ENCODE data around the gene ZIC1.

Gene ZIC1

DNA sequence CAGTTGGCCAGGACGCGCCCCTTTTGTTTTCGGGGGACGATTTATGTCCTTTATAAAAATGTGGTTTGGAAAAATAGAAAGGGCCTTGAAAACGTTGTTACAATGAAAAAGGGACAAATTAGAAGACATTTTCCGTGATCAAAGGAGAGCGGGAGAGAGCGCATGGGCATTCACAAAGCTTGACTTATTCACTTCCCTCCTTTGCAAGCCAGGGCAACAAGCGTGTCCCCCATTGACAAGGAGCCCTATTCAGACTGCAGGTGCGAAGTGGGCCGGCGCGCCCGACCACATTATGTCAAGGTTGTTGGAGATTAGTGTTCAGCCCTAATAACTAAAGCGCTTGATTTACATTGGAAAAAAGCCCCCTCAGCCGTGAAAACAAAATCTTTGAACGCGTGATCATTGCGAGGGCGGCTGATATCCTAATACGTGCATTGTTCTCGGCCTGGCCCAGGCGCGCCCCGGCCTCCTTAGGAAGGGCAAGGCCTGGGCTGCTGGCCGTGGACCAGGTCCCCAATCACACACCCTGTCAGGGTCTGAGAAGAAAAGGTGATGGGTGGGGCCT is 28.7 kb upstream of the ZIC1 start:
- DNase-seq (ENCODE audit: low spot score) = no peak

DNA sequence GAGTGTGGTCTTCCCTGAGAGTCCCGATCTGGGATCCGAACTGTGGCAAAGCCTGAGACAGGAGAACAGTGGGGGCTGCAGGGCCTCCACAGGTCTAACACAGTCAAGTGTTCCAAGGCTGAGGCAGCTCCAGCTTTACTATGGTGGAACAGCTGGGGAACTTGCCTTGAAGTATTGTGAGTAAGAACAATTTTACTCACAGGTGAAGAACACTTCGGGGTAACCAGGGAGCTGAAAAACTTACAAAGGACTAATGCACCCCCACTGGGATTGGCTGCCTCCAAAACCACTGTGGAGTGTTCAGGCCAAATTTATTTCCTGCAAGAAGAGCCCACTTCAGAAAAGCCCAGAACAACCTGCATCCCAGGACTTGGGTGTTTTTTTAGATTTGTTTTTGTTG is 28.2 kb upstream of the ZIC1 start:
- no peak for DNase-seq (ENCODE audit: low spot score)

DNA sequence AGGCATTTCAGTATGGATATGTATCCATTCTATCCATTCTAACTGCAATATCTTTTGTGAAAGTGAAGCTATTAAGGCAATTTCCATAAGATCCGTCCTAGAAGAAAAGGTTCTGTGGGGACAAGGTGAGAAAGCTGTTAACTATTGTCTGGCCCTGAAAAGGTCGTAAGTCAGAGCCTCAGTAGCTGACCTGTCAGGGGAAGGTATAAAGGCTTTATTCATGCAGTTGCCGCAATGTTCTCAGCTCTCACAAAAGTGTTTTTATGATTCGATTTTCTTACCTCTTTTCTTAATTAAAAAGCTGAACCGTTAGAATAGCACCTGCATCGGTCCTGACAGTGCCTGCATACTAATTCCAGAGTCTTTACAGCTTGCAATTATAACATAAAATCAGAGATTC is 27.6 kb upstream of the ZIC1 start:
- DNase-seq (ENCODE audit: low spot score) = no peak

GRCh38 chr3:147383617-147384016 is 25.5 kb upstream of the ZIC1 start:
- no peak for DNase-seq (ENCODE audit: low spot score)

- DNase-seq (ENCODE audit: low spot score) = no peak
Observed at GRCh38 chr3:147384210-147385058, 24.7 kb upstream of the ZIC1 start.

- no peak for DNase-seq (ENCODE audit: low spot score)
Observed at GRCh38 chr3:147385059-147386012, 23.8 kb upstream of the ZIC1 start.

- no peak for DNase-seq (ENCODE audit: low spot score)
Observed at GRCh38 chr3:147387291-147387884, 21.8 kb upstream of the ZIC1 start.

- no peak for DNase-seq (ENCODE audit: low spot score)
Observed at GRCh38 chr3:147387885-147388699, 21.1 kb upstream of the ZIC1 start.

DNA sequence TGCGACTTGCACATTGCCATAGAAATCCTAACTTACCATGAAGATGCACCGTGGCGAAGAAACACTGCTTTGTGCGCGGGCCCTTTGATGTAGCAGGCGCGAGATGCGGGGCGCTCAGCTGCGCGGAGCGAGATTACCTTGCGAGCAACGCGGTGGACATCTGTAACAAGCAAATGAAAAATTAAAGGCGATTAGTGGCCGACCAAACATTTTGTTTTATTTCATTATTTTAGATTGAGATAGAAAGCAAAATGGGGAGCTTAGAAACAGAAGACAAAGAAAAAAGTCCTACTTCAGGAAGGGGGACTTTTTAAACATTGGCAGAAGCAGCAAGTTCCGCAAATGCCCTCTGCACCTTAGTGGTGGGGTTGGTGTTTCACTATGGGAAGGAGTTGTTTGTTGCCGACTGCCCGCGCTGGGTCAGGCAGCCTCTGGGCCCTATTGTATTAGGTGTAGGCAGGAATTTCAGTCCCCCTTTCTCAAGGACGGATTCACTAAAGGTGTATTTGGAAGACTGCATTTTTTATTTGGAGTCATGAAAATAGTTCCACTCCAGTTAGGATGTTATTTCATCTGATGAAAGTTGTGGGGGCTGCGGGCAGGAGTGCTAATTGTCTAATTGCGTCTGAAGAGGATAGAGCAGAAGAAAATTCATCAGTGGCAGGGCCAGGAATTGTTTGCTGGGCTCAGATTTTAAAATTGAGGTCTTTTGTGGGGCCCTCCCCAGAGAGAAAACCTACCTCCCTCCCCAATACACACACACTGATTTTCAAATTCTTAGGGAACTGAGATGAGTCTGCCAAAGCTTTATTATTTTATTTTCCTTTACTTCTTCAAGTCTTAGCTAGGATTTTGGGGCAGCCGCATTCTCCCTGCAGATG is 20.2 kb upstream of the ZIC1 start:
- no peak for DNase-seq (ENCODE audit: low spot score)

GRCh38 chr3:147389717-147390116 is 19.4 kb upstream of the ZIC1 start:
- DNase-seq (ENCODE audit: low spot score) = no peak

GRCh38 chr3:147390589-147391569 is 18.3 kb upstream of the ZIC1 start:
- DNase-seq (ENCODE audit: low spot score) = no peak

GRCh38 chr3:147391781-147392624 is 17.2 kb upstream of the ZIC1 start:
- peak; percentile 93 for DNase-seq (ENCODE audit: low spot score)

- no peak for DNase-seq (ENCODE audit: low spot score)
Observed at GRCh38 chr3:147392625-147392946, 16.6 kb upstream of the ZIC1 start.

DNA sequence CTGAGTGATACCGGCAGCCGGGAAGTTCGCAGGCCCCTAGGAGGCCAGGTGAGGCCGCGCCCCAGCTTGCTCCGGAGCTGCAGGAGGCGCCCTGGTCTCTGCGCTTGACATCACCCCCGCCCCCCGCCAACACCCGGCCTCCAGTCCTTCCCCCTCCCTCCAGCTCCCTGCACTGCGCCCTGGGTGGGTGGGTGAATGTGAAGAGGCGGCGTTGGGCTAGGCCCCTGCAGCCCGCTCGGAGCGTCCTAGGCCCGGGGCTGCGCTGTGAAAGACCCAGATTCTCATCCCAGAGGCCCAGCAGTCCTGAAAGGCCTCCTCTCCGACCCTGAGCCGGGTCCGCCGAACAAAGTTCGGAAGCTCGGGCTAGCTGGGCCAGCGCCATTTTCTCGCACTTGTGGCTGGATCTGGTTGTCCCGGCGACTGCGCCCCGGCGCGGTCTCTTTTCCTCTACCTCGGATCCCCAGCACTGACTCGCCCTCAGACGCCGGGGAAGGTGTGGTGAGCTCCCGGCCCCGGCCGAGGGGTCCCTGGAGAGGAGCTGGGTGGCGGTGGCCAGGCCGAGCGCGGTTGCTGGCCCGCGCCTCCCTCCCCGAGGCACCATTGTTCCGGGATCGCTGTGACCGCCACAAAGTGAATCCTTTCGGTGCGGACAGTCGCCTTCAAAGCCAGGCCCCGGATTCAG is 15.8 kb upstream of the ZIC1 start:
- DNase-seq (ENCODE audit: low spot score) = peak; percentile 88

- no peak for DNase-seq (ENCODE audit: low spot score)
Observed at GRCh38 chr3:147393943-147394883, 15.0 kb upstream of the ZIC1 start.

DNA sequence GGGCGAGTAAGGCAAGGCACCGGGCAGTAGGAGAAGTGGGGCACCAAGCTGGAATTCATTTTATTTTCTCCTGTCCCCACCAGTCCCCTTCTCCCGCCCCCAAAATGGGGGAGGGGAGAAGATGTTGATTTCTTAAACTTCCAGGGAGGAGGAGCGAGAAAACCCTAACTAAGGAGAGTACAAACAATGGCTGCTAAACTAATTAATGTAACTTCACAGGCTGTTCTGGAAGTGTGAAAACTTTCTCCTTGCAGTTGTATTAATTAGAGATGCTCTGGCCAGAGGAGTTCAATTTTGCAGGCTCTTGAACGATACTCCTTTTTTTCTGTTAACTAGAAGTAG is 14.3 kb upstream of the ZIC1 start:
- DNase-seq (ENCODE audit: low spot score) = no peak
